Mucosa of descending colon (tissue), 3 donors: ENCODE measurements around the gene NES. TPM values are rescaled to one million over a fixed set of nuclear protein-coding genes. Genes with fewer than 3 reads are reported as not detected.

Source experiments
- ATAC-seq: fragments of 200-7000 bp; cut with Tn5 transposase; one replicate; pipeline ENCODE4 v1.9.1; 2020; ENCODE audit warnings: mild to moderate bottlenecking, moderate library complexity
- DNase-seq, 3 donors: peaks; one replicate each; pipeline ENCODE4 v3.0.0-alpha.2; 2020
- H3K36me3 ChIP-seq: fragments of 200-600 bp; one replicate; pipeline ENCODE4 v1.8.0; 2021; ENCODE audit warnings: low read depth, mild to moderate bottlenecking
- H3K4me1 ChIP-seq: fragments of 200-600 bp; one replicate; pipeline ENCODE4 v1.8.0; 2021; ENCODE audit warnings: low read depth, mild to moderate bottlenecking
- H3K4me3 ChIP-seq: fragments of 200-600 bp; one replicate; pipeline ENCODE4 v1.8.0; 2021; ENCODE audit warnings: mild to moderate bottlenecking
- H3K9me3 ChIP-seq: fragments of 200-600 bp; one replicate; pipeline ENCODE4 v1.8.0; 2021; ENCODE audit warnings: mild to moderate bottlenecking
- CTCF ChIP-seq: fragments of 200-600 bp; IDR thresholded peaks from one replicate; pipeline ENCODE4 v1.8.0; 2022; ENCODE audit warnings: antibody characterized with exemption, mild to moderate bottlenecking
- intact Hi-C, 2 donors: fragments of 100-400 bp; cut with DNase I in 1 of 2; cut with micrococcal nuclease in 1 of 2; formaldehyde crosslinking; loops; one replicate each; pipeline versions ENCODE4 v1.11.0 to v1.11.1; 2022; cut with DNase I, micrococcal nuclease
- total RNA-seq, 3 donors: library from RNA; stranded (reverse); fragmentation: NEBNext Ultra II Directional in 2 of 3; extraction: Animal tissue kit (Norgen Biotek cat#: 25700) in 2 of 3; gene quantifications; one replicate each; pipeline versions ENCODE4 v1.2.1 to v1.2.4, GENCODE V29; 2021 to 2023
- donor health status: DM: no; HTN: no; CAD: no; lungs with moderate emphysema.
- donor health status: DM: no; HTN: no; CAD: no.
- donor health status: DM: no; HTN: yes; CAD: no.

The NES gene
- total RNA-seq, 3 donors from 2014 or later = 3.0 to 11.4 (median 6.4) TPM

DNA sequence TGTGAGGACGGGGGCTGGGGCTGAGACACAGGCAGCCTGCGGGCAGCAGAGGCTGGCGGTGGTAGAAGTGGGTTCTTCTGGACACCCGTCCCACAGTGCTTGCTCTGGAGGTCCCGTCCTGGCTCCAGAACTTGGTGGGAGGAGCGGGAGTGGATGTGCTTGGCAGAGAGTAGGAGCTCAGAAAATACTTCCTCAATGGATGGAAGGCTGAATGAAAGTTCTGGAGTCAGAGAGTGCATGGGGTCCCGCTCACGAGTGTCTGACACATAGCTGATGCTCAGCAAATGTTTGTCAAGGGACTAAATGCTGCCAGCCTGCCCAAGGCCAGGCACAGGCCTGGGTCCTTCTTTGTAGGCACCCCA is 13.4 kb upstream of the NES start:
- no peak for ATAC-seq
- H3K4me1 ChIP-seq = peaks cover 16% of the 10 kb centered on the region
- no peak overlapping the region for H3K4me3 ChIP-seq
- no peaks in the 10 kb centered on the region for H3K36me3 ChIP-seq
- DNase-seq = no peak
- intact Hi-C loops = no loop called here
- TF ChIP-seq CTCF = no peak
- no peaks in the 10 kb centered on the region for H3K9me3 ChIP-seq

- no peak for TF ChIP-seq CTCF
- H3K4me3 ChIP-seq = no peak overlapping the region
- H3K4me1 ChIP-seq = peaks cover 16% of the 10 kb centered on the region
- intact Hi-C loops = loop anchor here in 1 of 2 donors (5.0 kb wide), 1 partner anchor 37 kb away; the partner anchor contains the start of genes ISG20L2 and METTL25B
- H3K36me3 ChIP-seq = no peaks in the 10 kb centered on the region
- ATAC-seq (no peak), DNase-seq (no peak)
- H3K9me3 ChIP-seq = no peaks in the 10 kb centered on the region
Measured at GRCh38 chr1:156689953-156690674, 12.9 kb upstream of the NES start.

GRCh38 chr1:156689035-156689952 is 12.1 kb upstream of the NES start:
- Histone ChIP-seq H3K9me3 (no peaks in the 10 kb centered on the region), H3K4me3 (no peak overlapping the region), H3K36me3 (no peaks in the 10 kb centered on the region), H3K4me1 (peaks cover 16% of the 10 kb centered on the region)
- ATAC-seq = peak; percentile 89
- intact Hi-C loops = loop anchor here in 1 of 2 donors (5.0 kb wide), 1 partner anchor 38 kb away; the partner anchor contains the start of genes ISG20L2 and METTL25B
- DNase-seq = peak; percentile 68 to 82 (median 80)
- peak; percentile 84 for TF ChIP-seq CTCF

DNA sequence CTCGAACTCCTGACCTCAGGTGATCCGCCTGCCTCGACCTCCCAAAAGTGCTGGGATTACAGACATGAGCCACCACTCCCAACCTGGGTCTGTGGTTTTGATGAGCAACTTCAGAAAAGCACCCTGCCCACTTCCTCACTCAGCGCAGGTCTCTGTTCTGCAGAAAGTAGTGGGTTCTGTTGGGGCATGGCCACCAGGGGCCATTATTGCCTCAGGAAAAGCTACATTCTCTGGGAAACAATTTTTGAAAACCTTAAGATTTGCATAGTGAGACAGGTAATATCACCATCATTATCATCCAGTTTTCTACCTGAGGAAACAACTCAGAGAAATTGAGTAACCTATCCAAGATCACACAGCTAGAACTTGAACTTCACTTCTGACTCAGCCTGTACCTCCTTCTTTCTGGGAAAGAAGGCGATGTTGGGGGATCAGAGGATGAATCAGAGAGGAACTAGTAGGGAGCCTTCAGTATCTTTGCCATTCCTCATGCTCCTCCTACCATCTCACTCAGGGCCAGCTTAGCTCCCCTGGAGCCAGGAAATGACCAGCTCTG is 7.1 kb upstream of the NES start:
- DNase-seq = no peak
- no peaks in the 10 kb centered on the region for H3K36me3 ChIP-seq
- no peak for TF ChIP-seq CTCF
- no peak overlapping the region for H3K4me3 ChIP-seq
- no peaks in the 10 kb centered on the region for H3K9me3 ChIP-seq
- no peaks in the 10 kb centered on the region for H3K4me1 ChIP-seq
- intact Hi-C loops = no loop called here
- ATAC-seq = no peak

- Histone ChIP-seq H3K4me3 (no peak overlapping the region), H3K4me1 (no peaks in the 10 kb centered on the region), H3K36me3 (no peaks in the 10 kb centered on the region), H3K9me3 (no peaks in the 10 kb centered on the region)
- no peak for ATAC-seq
- no peak for TF ChIP-seq CTCF
- no peak for DNase-seq
- intact Hi-C loops = no loop called here
Measured at GRCh38 chr1:156682166-156682890, 5.1 kb upstream of the NES start.
